BE2C (cell line): ENCODE data around the gene TCF7L2.

Source experiments
- DNase-seq: peaks from one replicate; pipeline ENCODE4 v3.0.0-alpha.2; 2020
- H3K27me3 ChIP-seq: fragments of 250-450 bp; sonication (Bioruptor Pico); 2 replicates; pipeline ENCODE4 v1.5.1; 2020; ENCODE audit warnings: mild to moderate bottlenecking
- H3K36me3 ChIP-seq: fragments of 250-450 bp; sonication (Bioruptor Pico); 2 replicates; pipeline ENCODE4 v1.5.1; 2020; ENCODE audit warnings: mild to moderate bottlenecking
- H3K4me1 ChIP-seq: fragments of 250-450 bp; sonication (Bioruptor Pico); 2 replicates; pipeline ENCODE4 v1.5.1; 2020
- H3K4me3 ChIP-seq: 2 replicates; pipeline ENCODE4 v1.5.1; 2011; ENCODE audit warnings: low read depth, low read length
- H3K9me3 ChIP-seq: fragments of 250-450 bp; sonication (Bioruptor Pico); 2 replicates; pipeline ENCODE4 v1.5.1; 2020
- TF ChIP-seq, protein P1 (sequence below): IDR thresholded peaks from 2 replicates; pipeline ENCODE4 v1.5.1; 2012; ENCODE audit warnings: mild to moderate bottlenecking, low read depth, low read length

The TCF7L2 gene

DNA sequence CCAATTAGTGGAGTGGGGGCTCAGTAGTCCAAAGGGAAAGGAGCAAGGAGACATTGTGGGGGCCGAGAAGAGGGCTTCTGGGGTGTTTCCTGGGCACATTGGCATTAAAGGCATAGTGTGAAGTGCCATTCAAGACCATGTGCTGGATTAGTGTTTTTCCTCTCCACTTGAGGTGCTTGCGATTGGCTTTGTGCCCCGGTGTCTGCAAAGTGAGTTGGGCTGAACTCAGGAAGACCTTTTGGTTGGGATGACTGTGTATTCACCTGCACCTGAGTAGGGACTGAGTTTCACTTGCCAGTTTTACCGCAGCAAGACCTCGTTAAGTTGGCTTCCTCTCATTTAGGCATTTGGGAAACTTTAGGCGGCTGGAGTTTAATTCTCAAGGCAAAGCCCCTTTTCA lies 73.0 kb downstream of the TCF7L2 start:
- Histone ChIP-seq H3K4me3 (no peak overlapping the region), H3K27me3 (no peaks in the 10 kb centered on the region), H3K36me3 (no peaks in the 10 kb centered on the region), H3K9me3 (no peaks in the 10 kb centered on the region), H3K4me1 (peaks cover 20% of the 10 kb centered on the region)
- TF ChIP-seq, protein P1, sequence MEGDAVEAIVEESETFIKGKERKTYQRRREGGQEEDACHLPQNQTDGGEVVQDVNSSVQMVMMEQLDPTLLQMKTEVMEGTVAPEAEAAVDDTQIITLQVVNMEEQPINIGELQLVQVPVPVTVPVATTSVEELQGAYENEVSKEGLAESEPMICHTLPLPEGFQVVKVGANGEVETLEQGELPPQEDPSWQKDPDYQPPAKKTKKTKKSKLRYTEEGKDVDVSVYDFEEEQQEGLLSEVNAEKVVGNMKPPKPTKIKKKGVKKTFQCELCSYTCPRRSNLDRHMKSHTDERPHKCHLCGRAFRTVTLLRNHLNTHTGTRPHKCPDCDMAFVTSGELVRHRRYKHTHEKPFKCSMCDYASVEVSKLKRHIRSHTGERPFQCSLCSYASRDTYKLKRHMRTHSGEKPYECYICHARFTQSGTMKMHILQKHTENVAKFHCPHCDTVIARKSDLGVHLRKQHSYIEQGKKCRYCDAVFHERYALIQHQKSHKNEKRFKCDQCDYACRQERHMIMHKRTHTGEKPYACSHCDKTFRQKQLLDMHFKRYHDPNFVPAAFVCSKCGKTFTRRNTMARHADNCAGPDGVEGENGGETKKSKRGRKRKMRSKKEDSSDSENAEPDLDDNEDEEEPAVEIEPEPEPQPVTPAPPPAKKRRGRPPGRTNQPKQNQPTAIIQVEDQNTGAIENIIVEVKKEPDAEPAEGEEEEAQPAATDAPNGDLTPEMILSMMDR = no peak
- DNase-seq = no peak

DNA sequence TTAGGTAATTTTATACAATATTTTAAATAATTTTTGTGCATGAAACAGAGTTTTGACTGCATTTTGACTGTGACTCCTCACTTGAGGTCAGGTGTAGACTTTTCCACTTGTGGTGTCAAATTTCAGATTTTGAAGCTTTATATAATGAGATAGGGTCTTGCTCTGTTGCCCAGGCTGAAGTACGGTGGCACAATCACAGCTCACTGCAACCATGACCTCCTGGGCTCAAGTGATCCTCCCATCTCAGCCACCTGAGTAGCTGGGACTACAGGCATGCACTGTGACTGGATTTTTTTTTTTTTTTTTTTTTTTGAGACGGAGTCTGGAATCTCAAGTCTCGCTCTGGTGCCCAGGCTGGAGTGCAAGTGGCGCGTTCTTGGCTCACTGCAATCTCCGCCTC lies 74.9 kb downstream of the TCF7L2 start:
- no peak for DNase-seq
- no peaks in the 10 kb centered on the region for H3K9me3 ChIP-seq
- TF ChIP-seq, protein P1 = no peak
- H3K4me1 ChIP-seq = peaks cover 19% of the 10 kb centered on the region
- H3K27me3 ChIP-seq = no peaks in the 10 kb centered on the region
- H3K4me3 ChIP-seq = no peak overlapping the region
- H3K36me3 ChIP-seq = no peaks in the 10 kb centered on the region

DNA sequence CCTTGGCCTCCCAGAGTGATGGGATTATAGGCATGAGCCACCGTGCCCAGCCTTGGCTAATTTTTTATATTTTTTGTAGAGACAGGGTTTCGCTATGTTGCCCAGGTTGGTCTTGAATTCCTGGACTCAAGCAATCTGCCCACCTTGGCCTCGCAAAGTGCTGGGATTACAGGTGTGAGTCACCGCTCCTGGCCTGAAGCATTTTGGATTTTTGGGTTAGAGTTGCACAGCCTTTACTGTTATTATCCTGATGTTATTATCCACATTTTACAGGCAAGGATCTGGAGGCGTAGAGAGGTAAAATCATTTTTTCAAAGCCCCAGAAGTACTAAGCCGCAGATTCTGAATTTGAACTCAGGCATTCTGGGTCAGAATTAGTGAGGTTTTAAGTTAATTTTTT lies 75.4 kb downstream of the TCF7L2 start:
- H3K4me3 ChIP-seq = no peak overlapping the region
- TF ChIP-seq, protein P1 = no peak
- peaks cover 14% of the 10 kb centered on the region for H3K4me1 ChIP-seq
- no peak for DNase-seq
- no peaks in the 10 kb centered on the region for H3K36me3 ChIP-seq
- no peaks in the 10 kb centered on the region for H3K27me3 ChIP-seq
- H3K9me3 ChIP-seq = no peaks in the 10 kb centered on the region

DNA sequence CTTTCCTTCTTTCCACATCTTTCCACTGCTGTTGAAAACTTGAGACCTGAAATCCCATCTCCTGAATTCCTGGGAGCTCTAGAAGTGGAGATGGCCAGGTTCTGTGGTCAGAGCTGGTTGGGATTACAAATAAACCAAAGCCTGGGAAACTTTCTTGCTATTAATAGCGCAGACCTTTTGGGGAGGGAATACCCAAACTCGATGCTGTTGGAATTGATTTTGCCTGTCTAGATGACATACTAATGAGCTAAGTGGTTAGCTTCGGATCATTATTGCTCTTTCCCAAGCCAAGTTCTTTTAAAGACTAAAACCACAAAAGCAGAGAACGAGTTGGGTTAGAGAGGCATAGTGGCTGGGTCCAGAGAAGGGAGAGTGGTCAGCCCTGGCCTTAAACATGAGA lies 76.6 kb downstream of the TCF7L2 start:
- no peak overlapping the region for H3K4me3 ChIP-seq
- H3K27me3 ChIP-seq = no peaks in the 10 kb centered on the region
- H3K4me1 ChIP-seq = peaks cover 14% of the 10 kb centered on the region
- no peak for DNase-seq
- no peaks in the 10 kb centered on the region for H3K9me3 ChIP-seq
- TF ChIP-seq, protein P1 = no peak
- no peaks in the 10 kb centered on the region for H3K36me3 ChIP-seq

DNA sequence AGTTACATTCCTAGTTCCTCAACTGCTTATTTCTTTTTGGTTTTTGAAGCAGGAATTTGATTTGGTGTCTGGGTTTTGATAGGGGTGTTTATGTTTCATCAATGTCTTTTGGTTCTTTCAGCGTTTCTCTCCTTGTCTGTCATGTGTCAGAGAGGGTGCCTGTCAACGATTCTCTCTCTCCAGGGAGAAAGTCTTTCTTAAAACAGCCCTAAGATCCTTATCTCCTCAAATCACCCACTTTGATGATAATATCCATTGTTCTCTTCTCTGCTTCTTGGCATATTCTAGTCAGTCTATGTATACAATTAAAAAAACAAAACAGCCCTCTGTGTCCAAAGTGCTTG lies 77.2 kb downstream of the TCF7L2 start:
- TF ChIP-seq, protein P1 = no peak
- no peak for DNase-seq
- Histone ChIP-seq H3K9me3 (no peaks in the 10 kb centered on the region), H3K27me3 (no peaks in the 10 kb centered on the region), H3K4me1 (peaks cover 14% of the 10 kb centered on the region), H3K36me3 (no peaks in the 10 kb centered on the region), H3K4me3 (no peak overlapping the region)

DNA sequence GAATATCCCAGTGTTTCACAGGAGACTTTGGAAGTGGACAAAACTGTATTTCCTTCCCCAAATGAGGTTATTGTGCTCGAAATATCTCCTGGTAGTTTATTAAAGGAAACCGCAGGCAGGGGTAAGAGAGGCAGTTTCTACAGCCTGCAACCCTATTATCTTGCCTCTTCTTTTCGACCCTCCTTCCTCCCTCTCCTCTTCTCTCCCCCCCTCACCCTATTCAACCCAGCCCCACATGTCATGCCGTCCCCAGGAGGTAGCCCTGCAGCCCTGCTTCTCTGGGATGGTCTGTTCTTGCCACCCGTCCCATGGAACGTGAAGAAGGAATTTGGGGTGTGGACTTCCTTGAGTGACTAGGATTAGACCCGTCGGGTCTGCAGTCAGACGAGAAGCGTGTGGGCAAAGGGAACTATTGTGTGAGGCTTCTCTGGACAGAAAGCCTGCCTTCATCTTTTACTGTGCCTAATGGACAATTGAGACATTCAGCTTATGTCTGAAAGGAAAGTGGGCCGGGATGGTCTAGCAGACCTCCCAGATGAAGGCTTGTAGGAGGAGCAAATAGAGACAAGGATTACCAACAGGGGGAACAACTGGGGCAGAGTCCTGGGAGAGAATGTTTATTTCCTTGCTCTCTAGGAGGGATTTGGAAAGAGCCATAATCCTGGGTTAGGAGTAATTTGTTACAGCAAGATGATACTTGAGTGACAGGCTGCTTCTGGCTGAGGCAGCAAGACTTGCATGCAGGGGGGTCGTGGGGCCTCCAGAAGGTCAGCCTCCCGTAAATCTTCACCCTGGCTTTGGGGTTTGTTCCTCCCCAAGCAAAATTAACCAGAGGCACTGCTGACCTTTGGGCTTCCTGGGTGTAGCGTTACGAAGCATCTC lies 77.8 kb downstream of the TCF7L2 start:
- H3K4me3 ChIP-seq = no peak overlapping the region
- no peaks in the 10 kb centered on the region for H3K9me3 ChIP-seq
- DNase-seq = no peak
- no peaks in the 10 kb centered on the region for H3K36me3 ChIP-seq
- TF ChIP-seq, protein P1 = no peak
- H3K27me3 ChIP-seq = no peaks in the 10 kb centered on the region
- H3K4me1 ChIP-seq = peaks cover 14% of the 10 kb centered on the region
